OCI-LY1 (cell line): Measurements from ENCODE around the gene LCOR.
A peak's percentile ranks its signal among the peaks of the same experiment; 100 is the strongest.

Source experiments
- H2AFZ ChIP-seq: fragments of 200-600 bp; sonication (generic), shearing (Covaris generic); 2 replicates; pipeline ENCODE4 v1.6.0; 2014; ENCODE audit warnings: antibody characterized with exemption, mild to moderate bottlenecking, low read length
- H3F3A ChIP-seq: fragments of 200-600 bp; sonication (generic), shearing (Covaris generic); 2 replicates; pipeline ENCODE4 v1.6.0; 2014; ENCODE audit warnings: mild to moderate bottlenecking, antibody characterized with exemption, low read length, moderate library complexity; ENCODE audit not compliant: insufficient read depth
- H3K27ac ChIP-seq: fragments of 200-600 bp; sonication (generic); 2 replicates; pipeline ENCODE4 v1.5.1; 2014; ENCODE audit warnings: low read length, mixed run types, mild to moderate bottlenecking, low read depth; ENCODE audit not compliant: poor library complexity, severe bottlenecking
- H3K27me3 ChIP-seq: fragments of 200-600 bp; sonication (generic); 2 replicates; pipeline ENCODE4 v1.6.0; 2014; ENCODE audit warnings: antibody characterized with exemption, mild to moderate bottlenecking, low read length, moderate library complexity; ENCODE audit not compliant: insufficient read depth
- H3K36me3 ChIP-seq: fragments of 200-600 bp; sonication (generic); 2 replicates; pipeline ENCODE4 v1.6.1; 2014; ENCODE audit warnings: mild to moderate bottlenecking, antibody characterized with exemption, low read length, moderate library complexity, mixed read lengths; ENCODE audit not compliant: insufficient read depth
- H3K4me1 ChIP-seq: fragments of 200-600 bp; sonication (generic); 2 replicates; pipeline ENCODE4 v1.5.1; 2014; ENCODE audit warnings: mild to moderate bottlenecking, low read length, moderate library complexity; ENCODE audit not compliant: insufficient read depth, severe bottlenecking
- H3K4me2 ChIP-seq: fragments of 200-600 bp; sonication (generic), shearing (Covaris generic); 2 replicates; pipeline ENCODE4 v1.6.1; 2014; ENCODE audit warnings: low read length
- H3K4me3 ChIP-seq: fragments of 200-600 bp; sonication (generic); 2 replicates; pipeline ENCODE4 v1.5.1; 2014; ENCODE audit warnings: low read length, low read depth, mild to moderate bottlenecking, mixed read lengths; ENCODE audit not compliant: poor library complexity, severe bottlenecking
- H3K79me2 ChIP-seq: fragments of 200-600 bp; shearing (Covaris generic); 2 replicates; pipeline ENCODE4 v1.6.1; 2016; ENCODE audit warnings: mixed run types, low read length, mixed read lengths; ENCODE audit not compliant: insufficient read depth
- H3K9ac ChIP-seq: fragments of 200-600 bp; sonication (generic), shearing (Covaris generic); 2 replicates; pipeline ENCODE4 v1.6.1; 2014; ENCODE audit warnings: mild to moderate bottlenecking, low read length, mixed read lengths
- H3K9me2 ChIP-seq: fragments of 200-600 bp; sonication (generic), shearing (Covaris generic); 2 replicates; pipeline ENCODE4 v1.6.1; 2014; ENCODE audit warnings: low read depth, mild to moderate bottlenecking, low read length, mixed read lengths
- H3K9me3 ChIP-seq: fragments of 200-600 bp; shearing (Covaris generic); 2 replicates; pipeline ENCODE4 v1.6.1; 2014; ENCODE audit warnings: low read length, mixed read lengths
- H4K20me1 ChIP-seq: fragments of 200-600 bp; sonication (generic), shearing (Covaris generic); 2 replicates; pipeline ENCODE4 v1.6.0; 2016; ENCODE audit warnings: mild to moderate bottlenecking, low read length; ENCODE audit not compliant: insufficient read depth
- EZH2 ChIP-seq: fragments of 200-600 bp; sonication (generic), shearing (Covaris generic); IDR thresholded peaks from 2 replicates; pipeline ENCODE4 v1.8.0; 2017; ENCODE audit warnings: borderline replicate concordance, mixed run types, mild to moderate bottlenecking, antibody characterized with exemption, low read length, moderate library complexity, mixed read lengths
- TF ChIP-seq, protein P1 (sequence below): fragments of 200-600 bp; sonication (generic), shearing (Covaris generic); IDR thresholded peaks from 2 replicates; pipeline ENCODE4 v1.5.1; 2017; ENCODE audit warnings: mild to moderate bottlenecking, antibody characterized with exemption, low read length, moderate library complexity, mixed read lengths

Gene LCOR

DNA sequence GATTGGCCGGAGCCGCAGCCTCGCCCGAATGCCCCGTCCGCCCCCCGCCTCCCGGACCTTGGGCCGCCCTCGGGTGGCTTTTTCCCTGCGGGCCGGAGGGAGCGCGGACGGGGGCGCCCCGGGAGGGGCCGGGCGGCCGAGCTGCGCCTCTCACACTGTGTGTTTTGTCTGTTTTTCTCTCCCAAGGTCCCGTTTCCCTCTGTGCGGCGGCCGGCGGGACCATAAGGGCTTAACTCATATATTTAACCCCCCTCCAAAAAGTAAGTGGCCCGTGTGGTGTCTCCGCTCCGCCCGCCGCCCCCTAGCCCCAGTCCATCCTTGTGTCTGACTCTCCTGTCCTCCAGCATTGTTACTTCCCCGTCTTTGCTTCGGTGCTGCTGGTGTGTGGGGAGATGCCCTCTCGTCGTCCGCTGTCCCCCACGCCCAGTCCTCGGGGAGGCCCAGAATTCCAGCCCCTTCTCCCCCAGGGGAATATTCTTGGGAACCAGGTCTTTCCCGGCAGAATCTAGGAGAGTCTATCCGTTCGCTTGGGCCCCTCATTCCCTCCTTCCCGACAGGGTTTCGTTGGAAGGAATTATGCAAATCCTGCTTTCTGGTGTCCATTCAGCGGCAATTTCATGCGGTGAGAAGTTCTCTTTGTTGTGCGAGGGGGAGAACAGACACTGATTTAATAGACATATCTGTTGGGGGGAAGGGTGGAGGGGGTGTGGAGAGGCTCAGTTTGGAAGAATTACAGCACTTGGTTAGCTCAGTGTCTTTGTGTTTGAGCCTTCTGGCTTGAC, 1.3 kb downstream of the LCOR start:
- Histone ChIP-seq H4K20me1 (no peaks in the 10 kb centered on the region), H3K4me1 (peaks cover 41% of the 10 kb centered on the region), H3K27me3 (no peaks in the 10 kb centered on the region), H2AFZ (no peak overlapping the region), H3K9me3 (no peaks in the 10 kb centered on the region), H3K27ac (peak overlapping the region; percentile 39), H3K9ac (peak overlapping the region; percentile 77), H3K4me3 (peak overlapping the region; percentile 86), H3K79me2 (peaks cover 49% of the 10 kb centered on the region), H3K4me2 (peak overlapping the region; percentile 96), H3K36me3 (peaks cover 8% of the 10 kb centered on the region; the same call in 1 of the 2 replicates), H3K9me2 (no peaks in the 10 kb centered on the region), H3F3A (no peaks in the 10 kb centered on the region)
- TF ChIP-seq, protein P1, sequence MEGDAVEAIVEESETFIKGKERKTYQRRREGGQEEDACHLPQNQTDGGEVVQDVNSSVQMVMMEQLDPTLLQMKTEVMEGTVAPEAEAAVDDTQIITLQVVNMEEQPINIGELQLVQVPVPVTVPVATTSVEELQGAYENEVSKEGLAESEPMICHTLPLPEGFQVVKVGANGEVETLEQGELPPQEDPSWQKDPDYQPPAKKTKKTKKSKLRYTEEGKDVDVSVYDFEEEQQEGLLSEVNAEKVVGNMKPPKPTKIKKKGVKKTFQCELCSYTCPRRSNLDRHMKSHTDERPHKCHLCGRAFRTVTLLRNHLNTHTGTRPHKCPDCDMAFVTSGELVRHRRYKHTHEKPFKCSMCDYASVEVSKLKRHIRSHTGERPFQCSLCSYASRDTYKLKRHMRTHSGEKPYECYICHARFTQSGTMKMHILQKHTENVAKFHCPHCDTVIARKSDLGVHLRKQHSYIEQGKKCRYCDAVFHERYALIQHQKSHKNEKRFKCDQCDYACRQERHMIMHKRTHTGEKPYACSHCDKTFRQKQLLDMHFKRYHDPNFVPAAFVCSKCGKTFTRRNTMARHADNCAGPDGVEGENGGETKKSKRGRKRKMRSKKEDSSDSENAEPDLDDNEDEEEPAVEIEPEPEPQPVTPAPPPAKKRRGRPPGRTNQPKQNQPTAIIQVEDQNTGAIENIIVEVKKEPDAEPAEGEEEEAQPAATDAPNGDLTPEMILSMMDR, result no peak
- no peak for TF ChIP-seq EZH2

DNA sequence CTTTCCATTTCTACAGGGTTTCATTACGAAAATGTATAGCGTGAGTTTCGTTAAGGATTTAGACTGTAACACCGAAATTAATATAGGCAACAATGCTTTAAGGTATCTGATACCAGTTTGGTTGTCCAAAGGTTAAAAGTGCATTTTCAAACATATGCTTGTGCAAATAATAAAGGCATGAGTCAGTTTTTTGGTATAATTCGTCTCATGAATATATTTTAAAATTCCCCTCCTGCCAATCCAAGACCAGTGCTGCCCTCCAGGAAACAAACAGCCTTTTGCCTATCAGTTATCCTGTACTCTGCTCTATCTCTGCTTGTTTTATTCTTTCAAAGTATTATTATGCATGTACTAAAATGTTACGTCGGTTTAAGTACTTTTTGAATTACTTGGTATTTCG, 2.0 kb downstream of the LCOR start:
- Histone ChIP-seq H4K20me1 (no peaks in the 10 kb centered on the region), H3K27me3 (no peaks in the 10 kb centered on the region), H3K4me3 (peak overlapping the region; percentile 86), H3K9me3 (no peaks in the 10 kb centered on the region), H3K4me2 (peak overlapping the region; percentile 96), H3K79me2 (peaks cover 56% of the 10 kb centered on the region), H3K36me3 (peaks cover 11% of the 10 kb centered on the region; the same call in 1 of the 2 replicates), H2AFZ (no peak overlapping the region), H3K27ac (no peak overlapping the region), H3K9me2 (no peaks in the 10 kb centered on the region), H3K4me1 (peaks cover 45% of the 10 kb centered on the region), H3K9ac (peak overlapping the region; percentile 77; the same call in 1 of the 2 replicates), H3F3A (no peaks in the 10 kb centered on the region)
- TF ChIP-seq EZH2, result no peak
- TF ChIP-seq, protein P1, result no peak

DNA sequence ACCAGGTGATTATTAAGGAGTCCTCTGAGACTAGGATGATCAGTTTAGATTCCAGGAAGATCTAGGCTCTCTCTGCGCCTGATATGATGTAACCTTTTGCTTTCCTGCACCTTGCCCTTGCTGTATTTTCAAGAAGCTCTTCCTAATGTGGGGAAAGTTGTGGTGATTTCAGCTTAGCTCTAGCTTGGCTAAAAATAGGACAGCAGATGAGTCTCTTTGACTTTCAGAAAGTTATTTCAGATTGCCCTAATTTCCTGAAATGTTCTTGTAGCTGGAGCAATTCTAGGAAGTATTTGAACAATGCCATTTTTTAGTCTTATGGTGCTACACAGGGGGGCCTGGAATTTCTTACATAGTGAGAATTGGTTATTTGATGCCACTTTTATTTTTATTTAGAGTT, 3.8 kb downstream of the LCOR start:
- Histone ChIP-seq H3F3A (no peaks in the 10 kb centered on the region), H3K4me3 (no peak overlapping the region), H3K79me2 (peaks cover 74% of the 10 kb centered on the region), H3K9me2 (no peaks in the 10 kb centered on the region), H3K4me1 (peaks cover 50% of the 10 kb centered on the region), H3K36me3 (peaks cover 11% of the 10 kb centered on the region; the same call in 1 of the 2 replicates), H2AFZ (no peak overlapping the region), H3K9me3 (no peaks in the 10 kb centered on the region), H4K20me1 (no peaks in the 10 kb centered on the region), H3K9ac (no peak overlapping the region; the same call in 1 of the 2 replicates), H3K4me2 (no peak overlapping the region), H3K27me3 (no peaks in the 10 kb centered on the region), H3K27ac (no peak overlapping the region)
- no peak for TF ChIP-seq EZH2
- TF ChIP-seq, protein P1, result no peak
